CD1c-positive myeloid dendritic cell (primary cell): ENCODE measurements around the gene SPAAR.
"Not testable (repeated sequence)": the region's sequence is repeated elsewhere in the genome, so short reads cannot be mapped to it uniquely, and the experiment has no call there.

Experiments used
- DNase-seq: peaks from one replicate; pipeline ENCODE4 v3.0.0-alpha.2; 2016; ENCODE audit errors: extremely low spot score

Gene SPAAR, protein sequence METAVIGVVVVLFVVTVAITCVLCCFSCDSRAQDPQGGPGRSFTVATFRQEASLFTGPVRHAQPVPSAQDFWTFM

DNA sequence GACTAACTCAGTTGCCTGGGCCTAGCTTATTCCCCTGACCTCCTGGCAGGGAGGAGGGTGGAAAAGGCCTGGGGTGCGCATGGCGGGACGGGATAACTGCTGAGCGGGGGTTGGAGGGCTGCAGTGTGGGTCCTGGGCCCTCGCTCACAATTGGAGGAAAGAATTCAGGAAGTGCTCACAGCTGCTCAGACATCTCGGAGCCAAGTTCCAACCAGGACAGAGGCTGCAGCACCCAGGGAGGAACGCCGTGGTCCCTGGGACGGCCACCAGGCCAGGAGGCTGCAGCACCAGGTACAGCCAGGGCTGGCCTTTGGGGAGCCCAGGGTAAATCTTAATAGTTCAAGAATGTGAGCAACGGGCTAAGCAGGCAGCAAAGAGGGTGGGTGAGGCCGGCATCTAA is at the start of gene SPAAR:
Gene SPAAR, plus strand, starts transcription at position 217 of the 400 bp plus-strand sequence. CDS start 974 bp downstream, outside the sequence.
- no peak for DNase-seq

DNA sequence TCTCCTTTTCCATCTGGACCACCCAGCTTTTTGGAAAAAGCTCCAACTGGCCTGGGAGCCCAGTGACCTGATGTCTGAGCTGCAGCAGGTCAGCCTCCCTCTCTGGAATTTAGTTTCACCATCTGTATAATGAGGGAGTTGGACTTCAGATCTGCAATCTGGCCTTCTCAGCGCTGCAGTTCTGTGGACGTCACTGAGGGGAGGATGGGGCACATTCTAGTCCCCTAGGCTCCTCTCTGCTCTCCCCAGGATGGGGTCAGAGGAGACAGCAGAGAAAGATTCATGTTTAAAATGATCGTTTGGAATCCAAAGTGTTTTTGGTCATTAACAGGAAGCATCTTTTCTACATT is 49.3 kb upstream of the SPAAR start:
- DNase-seq, result no peak

DNA sequence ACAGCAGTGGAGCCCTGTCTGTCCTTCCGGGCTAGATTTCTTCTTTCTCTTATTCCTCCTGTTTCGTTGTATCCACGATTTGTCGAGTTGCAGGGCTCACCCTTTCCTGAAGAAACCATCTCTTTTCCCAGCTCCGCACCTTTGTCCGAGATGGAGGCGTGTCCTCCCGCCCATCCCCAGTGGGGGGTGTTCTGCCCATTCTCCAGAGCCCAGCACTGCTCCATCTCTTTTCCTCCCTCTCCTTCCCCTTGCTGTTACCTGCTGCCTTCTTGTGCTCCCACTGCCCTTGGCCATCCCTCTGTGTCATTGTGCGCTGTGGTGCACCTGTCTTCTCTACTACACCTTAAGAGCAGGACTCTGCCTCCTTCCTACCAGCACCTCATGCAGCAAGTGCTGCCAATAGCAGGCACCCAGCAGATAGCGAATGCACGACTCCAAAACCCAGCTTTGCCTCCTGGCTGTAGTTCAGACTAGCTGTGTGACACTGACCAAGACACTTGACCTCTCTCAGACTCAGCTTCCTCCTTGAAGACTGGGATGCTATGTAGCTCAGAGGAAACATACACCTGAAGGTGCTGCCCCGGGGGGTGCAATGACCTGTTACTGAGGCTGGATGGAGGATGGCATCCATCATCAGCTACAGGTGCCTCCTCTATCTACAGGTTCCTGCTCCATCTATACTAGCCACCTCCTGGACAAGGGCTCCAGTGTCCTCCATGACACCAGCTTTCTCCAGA is 48.0 kb upstream of the SPAAR start:
- no peak for DNase-seq

DNA sequence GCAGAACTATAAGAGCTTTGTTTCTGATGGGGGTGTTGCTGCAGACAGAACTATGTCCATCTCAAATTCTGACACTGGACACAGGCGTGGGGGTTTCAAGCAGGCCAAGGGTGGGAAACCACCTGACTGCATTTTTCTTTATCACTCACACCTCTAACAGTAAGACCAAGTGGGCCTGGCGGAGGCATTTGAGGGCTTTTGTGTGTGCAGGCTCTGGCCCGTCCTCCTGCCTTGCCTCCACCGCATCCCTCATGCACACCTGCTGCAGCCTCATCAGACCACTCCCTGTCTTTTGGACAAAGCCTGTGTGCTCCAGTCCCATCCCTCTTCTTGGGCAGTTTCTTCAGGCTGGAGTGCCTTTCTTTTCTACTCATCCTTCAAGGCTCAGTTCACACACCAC is 47.0 kb upstream of the SPAAR start:
- no peak for DNase-seq

DNA sequence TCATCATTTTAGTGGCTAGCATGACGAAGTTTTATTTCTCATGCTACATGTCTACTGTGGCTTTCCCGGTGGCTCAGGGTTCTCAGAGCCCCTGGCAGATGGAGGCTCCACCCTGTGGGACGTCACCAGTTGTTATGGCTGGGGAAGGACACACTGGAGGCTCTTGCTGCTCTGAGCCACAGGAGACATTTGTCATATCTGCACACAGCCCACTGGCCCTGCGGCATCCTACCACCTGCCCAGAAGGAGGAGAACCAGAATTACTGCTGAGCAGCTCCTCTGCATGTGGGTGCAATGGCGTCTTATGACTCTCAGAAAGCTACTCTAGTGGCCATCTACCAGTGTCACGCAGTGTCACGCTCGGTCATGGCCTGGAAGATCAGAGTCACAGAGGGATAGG is 45.7 kb upstream of the SPAAR start:
- no peak for DNase-seq

DNA sequence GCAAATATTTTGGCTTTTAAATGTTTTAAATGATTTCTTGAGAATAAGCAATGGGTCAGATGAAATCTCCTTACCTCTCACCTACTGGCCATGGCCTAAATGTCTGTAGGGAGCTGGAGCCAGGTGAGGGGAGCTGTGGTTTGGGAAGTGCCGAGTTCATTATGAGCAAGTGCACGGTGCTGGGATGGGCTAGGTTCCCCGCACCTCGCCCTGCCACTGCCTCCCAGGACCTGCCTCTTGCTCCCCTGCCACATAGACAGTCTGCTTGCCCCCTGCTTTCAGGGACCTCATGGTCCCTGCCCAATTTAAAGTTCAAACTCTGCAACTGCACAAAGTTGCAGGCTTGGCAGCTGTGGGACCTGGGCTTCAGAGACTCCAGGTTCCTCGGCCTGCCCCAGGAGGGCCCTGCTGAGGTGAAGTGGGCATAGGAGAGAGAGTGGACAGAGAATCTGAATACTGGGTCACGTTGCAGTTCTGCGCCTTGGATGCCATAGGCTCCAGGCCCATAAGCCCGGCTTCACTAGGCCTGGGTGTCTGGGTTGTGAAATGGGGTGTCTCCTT is 44.5 kb upstream of the SPAAR start:
- DNase-seq, result no peak

DNA sequence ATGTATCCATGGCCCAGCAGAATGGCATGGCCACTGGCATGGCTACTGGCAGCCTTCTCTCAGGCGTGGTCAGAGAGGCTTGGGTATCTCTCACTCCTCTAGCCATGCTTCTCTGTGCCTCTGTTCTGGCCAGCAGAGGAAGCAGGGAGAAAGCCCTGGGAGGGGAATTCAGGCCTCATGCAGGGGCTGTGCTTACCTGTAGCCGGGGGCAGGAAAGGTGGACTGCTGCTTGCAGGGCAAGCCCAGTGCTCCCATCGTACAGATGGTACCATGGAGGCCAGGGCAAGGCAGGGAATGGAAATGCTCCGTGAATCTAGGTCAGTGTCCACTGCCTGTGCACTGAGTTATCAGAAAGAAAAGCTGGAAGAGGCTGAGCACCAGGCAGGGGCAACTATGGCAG is 41.8 kb upstream of the SPAAR start:
- DNase-seq, result no peak

DNA sequence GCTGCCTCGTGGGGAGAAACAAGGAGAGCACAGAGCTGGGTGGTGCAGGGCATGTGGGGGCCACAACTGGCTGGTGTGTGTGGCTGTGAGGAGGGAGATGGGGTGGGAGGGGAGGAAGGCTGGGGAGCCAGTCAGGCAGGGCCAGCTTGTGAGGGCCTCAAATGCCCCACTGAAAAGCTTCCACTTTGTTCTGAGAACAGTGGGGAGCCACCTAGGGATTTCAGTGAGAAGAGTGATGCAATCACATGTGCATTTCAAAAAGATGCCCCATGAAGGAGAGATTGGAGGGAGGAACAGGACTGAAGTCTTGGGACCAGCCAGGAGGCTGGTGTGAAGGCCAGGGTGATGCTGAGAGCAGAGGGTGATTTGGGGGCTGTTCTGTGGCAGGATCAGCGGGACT is 40.4 kb upstream of the SPAAR start:
- no peak for DNase-seq

DNA sequence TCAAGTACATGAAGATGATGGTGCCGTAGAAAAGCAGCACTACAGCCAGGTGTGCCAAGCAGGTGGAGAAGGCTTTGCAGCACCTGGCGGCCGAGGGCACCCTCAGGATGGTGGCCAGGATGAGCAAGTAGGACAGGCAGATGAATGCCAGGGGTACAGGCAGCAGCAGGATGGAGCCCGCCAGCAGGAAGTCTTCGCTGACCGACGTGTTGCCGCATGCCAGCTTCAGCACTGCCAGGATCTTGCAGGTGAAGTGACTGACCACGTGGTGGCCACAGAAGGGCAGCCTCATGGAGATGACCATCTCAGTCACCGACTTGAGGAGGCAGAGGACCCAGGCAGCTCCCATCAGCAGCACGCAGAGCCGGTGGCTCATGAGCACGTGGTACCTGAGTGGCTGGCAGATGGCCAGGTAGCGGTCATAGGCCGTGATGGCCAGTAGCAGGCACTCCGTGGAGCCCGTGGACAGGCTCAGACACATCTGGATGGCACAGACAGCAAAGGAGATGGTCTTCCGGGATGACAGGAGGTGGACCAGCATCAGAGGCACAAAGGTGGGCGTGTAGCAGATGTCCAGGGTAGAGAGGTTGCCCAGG is 39.6 kb upstream of the SPAAR start:
- DNase-seq, result no peak

DNA sequence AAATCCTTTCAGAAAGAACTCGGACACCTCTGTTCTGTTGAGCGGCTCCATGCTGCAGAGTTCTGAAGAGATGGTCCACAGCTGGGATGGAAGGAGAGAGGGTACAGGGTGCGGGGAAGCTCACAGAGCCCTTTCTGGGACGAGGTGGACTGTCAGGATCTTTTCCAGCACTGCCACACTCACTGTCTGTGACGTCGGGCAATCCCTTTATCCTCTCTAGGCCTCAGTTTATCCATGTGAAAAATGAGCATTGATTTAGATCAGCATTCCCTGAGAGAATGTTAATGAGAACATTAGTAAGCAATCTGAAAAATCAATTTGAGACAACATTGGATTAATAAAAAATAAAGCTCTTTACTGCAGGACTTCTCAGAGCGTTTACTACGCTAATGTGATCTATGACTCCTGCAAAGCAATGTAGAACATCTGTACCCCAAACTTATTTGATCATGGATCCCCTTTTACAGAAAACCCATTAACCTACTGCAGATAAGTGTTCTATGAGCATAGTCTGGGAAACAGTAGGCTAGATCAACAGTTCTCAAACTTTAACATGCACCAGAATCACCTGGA is 38.9 kb upstream of the SPAAR start, which contains the start of gene OR13J1:
Gene OR13J1, minus strand, starts transcription at position 51 of the 573 bp plus-strand sequence. Its CDS starts 0 bp downstream, at position 51.
- DNase-seq, result no peak

DNA sequence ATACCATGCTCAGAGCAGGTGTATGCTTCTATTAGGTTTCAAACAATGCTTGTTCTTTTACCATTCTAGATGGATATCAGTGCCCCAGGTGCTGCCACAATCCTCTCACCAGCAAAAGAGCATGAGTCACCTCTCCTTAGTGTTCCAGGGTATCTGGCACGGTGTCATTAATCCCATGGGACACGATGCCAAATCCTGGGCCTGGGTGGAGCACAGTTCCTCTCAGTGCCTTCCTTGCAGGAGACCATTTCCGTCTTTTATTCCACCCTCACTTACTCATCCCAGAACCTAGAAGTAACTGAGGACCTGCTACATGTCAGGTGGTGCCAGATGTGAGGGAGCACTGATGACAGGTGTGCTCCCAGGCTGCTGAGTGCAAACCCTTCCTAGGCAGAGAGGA is 37.7 kb upstream of the SPAAR start:
- DNase-seq, result no peak

DNA sequence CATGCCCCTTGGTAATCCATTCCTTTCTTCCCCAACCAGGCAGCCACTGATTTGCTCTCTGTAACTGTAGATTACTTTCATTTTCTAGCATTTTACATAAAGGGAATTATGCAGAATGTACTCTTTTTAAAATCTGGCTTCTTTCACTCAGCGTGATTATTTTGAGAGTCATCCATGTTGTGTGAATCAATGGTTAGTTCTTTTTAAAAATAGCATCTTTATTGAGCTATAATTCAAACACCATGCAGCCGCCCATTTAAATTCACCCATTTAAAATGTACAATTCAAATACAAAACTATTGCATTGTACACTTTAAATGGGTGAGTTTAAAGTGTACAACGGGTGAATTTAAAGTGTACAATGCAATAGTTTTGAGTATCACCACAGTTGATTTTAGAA is 36.8 kb upstream of the SPAAR start:
- DNase-seq, result no peak

DNA sequence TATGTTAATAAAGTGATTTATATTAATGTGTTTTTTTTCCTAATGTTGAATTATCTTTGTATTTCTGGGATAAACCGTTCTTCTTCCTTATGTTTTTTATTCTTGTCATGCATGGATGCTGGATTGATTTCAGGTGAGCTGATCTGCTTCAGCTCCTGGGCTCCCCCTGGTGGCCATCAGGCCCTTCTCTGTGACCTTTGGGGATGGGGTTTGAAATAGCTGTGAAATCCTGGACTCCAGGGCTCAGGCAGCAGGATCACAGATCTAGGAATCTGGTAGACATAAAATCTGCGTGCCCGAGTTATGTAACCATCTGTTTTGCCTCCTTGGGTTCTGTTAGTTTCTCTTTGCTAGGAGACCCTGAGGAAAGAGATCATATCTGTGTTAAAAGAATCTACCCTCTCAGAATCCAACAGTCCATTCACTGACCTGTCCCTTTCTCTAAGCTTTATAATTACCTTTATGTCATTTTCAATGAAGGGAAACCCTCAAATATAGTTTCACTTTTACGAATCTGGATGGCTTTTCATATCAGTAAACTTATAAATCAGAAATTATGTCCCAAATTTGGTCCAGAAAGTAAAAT is 26.9 kb upstream of the SPAAR start:
- peak; percentile 77 for DNase-seq

DNA sequence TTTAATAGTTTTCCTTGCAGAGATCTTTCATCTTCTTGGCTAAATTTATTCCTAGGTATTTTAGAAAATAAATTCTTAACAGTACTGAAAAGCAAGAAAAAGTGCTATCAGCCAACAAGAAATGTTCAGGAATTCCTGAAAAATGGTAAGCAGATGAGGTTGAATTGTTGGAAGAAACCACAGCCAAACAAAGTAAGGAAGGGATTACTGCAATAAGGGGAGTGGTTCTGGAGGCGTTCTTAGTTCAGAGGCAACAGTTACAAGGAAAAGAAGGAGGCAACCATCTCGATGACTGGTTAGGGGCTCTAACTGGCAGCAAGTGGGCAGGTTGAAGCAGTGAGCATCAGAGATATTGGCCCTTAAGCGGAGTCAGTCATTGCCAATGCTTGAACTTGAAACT is 26.3 kb upstream of the SPAAR start:
- no peak for DNase-seq

DNA sequence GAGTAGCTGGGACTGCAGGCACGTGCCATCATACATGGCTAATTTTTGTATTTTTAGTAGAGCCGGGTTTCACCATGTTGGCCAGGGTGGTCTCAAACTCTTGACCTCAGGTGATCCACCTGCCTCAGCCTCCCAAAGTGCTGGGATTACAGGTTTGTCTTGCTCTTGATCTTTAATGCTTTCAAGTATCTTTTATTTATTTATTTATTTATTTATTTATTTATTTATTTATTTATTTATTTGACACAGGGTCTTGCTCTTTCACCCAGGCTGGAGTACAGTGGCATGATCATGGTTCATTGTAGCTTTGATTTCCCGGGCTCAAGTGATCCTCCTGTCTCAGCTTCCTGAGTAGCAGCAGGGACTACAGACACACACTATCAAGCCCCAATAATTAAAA is 24.4 kb upstream of the SPAAR start:
- DNase-seq, result not testable (repeated sequence)

DNA sequence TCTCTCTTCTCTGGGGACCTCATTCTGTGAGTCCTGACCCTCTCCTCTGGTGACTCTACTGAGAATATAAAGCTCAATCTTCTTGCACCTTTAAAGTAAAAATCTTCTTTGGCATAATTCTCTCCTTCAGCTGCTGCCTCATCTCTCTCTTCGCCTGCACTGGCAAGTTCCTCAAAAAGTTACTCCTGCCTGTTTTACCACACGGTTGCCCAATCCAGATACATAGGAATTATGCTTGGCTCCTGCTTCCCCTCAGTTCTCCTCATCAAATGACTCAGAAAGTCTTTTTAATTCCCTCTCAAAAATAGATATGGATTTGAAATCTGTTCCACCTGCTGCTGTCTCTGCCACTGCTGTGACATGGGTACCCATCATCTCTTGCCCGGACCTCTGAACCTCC is 17.6 kb upstream of the SPAAR start:
- peak; percentile 76 for DNase-seq

DNA sequence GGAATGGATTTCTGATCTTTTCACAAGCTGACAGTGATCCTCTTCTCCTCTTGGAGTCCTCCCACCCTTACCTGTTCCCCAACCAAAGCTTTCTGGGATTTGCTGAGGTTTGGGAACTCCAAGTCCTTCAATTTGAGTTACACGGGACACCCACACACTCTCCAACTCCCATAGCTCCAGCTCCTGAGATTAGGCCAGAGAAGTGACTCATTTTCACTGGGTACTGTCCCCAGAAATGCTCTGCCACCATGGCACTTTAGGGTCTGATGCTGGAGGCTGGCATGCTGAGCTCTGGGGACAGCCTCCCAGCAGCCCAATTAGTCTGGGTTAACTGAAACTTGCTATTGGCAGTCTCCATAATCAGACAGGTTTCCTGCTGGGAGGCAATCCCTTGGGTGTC is 17.2 kb upstream of the SPAAR start:
- DNase-seq, result peak; percentile 38

DNA sequence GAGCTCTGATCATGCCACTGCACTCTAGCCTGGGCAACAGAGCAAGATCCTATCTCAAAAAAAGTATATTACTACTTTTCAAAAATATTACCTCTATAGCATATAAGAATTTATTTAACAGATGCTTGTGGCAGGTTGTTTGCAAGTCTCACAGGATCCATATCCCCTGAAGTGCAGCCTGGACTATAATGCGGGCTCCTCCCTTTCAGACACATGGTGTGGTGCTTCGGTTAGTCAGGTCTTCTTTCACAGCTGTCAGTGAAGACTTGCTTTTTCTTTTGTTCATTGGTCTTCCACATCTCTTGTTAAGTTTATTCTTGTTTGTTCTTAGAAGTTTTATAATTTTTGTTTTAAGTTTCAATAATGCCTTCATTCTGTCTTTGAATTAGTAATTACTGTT is 12.7 kb upstream of the SPAAR start:
- no peak for DNase-seq

DNA sequence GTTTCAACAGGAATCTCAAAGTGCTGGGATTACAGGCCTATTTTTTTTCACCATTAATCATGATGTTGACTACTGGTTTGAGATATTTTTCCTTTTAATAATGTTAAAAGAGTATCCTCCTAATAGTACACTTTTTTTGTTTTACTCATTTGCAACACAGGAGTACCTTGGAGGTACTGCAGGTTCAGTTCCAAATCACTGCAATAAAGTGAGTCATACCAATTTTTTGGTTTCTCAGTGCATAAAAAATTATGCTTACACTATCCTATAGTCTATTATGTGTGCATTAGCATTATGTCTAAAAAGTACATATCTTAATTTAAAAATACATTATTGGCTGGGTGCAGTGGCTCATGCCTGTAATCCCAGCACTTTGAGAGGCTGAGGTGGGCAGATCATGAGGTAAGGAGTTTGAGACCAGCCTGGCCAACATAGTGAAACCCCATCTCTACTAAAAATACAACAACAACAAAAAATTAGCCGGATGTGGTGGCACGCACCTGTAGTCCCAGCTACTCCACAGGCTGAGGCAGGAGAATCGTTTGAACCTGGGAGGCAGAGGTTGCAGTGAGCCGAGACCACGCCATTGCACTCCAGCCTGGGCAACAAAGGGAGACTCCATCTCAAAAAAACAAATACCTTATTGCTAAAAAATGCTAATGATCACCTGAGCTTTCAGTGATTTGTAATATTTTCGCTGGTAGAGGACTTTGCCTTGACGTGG is 11.8 kb upstream of the SPAAR start:
- DNase-seq, result not testable (repeated sequence)

DNA sequence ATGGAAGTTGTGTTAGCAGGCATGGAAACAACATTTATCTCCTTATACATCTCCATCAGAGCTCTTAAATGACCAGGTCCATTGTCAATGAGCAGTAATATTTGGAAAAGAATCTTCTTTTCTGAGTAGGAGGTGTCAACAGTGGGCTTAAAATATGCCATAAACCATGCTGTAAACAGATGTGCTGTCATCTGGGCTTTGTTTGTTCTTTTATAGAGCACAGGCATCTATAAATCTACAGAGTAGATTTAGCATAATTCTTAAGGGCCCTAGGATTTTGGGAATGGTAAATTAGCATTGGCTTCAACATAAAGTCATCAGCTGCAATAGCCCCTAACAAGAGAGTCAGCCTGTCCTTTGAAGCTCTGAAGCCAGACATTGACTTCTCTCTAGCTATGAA is 11.0 kb upstream of the SPAAR start:
- no peak for DNase-seq

DNA sequence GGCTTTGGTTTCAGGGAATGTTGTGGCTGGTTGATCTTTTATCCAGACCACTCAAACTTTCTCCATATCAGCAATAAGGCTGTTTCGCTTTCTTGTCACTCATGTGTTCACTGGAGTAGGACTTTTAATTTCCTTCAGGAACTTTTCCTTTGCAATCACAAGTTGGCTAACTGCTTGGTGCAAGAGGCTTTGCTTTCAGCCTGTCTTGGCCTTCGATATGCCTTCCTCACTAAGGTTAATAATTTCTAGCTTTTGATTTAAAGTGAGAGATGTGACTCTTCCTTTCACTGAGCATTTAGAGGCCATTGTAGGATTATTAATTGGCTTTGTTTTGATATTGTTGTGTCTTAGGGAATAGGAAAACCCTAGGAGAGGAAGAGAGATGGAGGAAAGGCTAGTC is 10.3 kb upstream of the SPAAR start:
- DNase-seq, result no peak

DNA sequence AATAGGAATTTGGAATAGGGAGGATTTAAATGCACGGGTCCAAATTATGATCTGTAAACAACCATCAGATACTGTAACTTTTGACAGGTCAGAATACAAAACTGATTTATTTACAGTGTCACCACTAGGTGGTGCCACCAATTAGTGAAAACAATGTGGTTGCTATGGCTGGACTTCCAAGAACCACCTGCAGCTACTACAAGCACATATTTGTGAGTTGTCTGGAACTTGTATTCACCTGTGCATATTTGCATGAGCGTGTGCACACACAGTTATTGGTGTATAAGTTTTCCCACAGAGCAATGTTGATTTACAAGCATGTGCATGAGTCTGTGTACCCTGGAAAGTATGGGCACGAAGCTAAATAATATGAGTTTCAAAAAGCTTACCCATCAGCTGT is 6.2 kb upstream of the SPAAR start:
- DNase-seq, result peak; percentile 71
